ENCODE data around the gene MTA1.

The MTA1 gene

DNA sequence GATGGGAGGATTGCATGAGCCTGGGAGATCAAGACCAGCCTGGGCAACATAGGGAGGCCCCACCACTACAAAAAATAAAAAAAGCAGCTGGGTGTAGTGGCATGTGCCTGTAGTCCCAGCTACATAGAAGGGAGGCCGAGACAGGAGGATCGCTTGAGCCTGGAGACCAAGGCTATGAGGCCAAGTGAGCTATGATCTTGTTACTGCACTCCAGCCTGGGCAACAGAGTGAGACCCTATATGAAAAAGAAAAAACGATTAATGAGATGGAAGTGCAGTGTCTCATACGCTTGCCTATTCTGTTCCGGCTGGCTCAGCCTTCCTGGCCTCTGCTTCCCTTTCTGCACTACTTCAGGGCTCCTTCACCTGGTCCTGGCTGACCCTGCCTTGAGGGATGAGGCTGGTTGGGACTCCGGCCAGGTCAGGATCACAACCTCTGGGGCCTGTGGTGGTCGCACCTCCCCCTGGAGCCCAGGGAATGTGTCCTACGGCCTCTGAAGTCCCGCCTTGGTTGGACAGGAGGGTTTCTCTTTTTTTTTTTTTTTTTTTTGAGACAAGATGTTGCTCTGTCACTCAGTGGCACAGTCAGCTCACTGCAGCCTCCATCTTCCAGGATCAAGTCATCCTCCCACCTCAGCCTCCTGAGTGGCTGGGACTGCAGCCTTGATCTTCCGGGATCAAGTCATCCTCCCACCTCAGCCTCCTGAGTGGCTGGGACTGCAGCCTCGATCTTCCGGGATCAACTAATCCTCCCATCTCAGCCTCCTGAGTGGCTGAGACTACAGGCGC is 82.1 kb downstream of the MTA1 start:
- no peak for DNase-seq

DNA sequence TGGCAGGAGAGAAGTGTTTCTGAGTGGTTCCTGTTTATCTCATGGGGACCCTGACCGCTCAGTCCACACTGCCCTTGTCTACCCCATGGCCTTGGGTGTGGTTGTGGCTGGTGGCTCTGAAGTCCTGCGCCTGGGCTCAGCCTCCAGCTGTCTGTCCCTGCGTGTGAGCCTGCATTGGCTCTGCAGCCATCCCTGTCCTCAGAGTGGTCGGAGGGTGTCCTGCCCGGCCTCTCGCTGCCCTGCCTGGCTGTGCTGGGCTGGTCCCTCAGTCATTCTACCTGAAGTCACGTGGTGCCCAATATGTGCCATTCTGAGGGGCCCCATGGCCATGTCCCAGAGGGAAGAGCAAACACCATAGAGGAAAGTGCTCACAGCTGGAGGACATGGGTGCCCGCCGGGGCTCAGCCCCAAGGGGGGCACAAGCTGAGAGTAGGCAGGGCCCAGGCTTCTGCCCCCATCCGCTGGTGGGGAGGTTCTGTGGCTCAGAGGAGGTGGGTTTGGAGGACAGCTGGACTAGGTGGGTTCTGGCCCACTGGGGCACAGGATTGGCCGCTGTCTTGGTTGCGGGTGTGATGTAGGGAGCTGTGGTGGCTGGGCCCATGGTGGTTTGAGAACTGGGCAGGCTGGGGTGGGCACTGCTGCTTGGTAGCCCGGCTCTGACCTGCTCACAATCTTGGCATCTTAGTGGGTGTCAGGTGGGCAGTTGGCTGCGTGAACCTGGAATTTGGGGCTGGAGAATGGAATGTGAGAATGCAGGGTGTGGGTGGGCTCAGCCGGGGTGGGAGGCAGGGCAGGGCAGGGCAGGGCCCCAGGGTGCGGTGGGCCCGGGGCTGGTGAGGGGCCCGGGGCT is 83.0 kb downstream of the MTA1 start:
- no peak for DNase-seq

DNA sequence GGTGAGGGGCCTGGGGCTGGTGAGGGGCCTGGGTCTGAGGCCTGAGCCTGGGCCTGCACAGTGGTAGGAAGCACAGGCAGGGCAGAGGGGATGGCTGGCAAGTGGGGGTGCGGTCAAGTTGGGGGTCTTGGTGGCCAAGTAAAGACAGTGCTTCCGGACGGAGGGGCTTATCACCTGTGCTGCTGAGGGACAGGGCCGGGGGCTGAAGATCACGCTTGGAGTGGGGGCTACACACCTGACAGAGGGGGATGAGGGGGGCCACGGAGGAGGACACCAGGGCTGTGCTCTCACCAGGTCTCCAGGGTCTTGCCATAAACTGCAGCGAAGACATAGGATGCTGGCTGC is 83.6 kb downstream of the MTA1 start:
- no peak for DNase-seq

DNA sequence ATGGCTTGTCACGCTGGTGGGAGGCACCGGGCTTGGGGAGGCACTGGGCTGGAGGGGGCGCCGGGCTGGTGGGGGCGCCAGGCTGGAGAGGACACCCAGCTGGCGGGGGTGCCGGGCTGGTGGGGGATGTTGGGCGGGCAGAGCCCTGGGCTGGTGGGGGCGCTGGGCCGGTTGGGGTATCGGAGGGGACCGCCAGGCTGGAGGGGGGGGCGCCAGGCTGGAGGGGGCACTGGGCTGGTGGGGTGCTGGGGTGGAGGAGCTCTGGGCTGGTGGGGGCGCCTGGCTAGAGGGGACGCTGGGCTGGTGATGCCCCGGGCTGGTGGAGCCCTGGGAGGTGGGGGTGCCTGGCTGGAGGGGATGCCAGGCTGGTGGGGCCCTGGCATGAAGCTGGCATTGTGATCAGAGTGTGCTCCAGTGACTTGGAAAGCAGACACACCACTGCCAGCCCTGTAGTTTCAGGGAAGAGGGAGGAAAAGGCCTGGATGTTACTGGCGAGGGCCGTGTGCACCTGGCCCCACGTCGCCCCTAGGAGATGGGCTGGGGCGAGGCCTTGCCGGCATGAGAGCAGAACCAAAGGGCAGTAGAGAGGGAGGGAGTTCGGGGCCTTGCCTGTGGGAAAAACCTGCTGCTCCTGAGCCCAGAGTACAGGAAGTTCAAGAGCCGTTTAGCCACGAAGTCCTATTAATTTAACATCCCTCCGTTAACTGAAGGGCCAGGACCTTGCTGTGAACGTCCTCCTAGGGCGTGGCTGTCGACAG is 84.5 kb downstream of the MTA1 start:
- no peak for DNase-seq

- no peak for DNase-seq
These were observed 85.5 kb downstream of the MTA1 start for GRCh38 chr14:105505101-105505500.

DNA sequence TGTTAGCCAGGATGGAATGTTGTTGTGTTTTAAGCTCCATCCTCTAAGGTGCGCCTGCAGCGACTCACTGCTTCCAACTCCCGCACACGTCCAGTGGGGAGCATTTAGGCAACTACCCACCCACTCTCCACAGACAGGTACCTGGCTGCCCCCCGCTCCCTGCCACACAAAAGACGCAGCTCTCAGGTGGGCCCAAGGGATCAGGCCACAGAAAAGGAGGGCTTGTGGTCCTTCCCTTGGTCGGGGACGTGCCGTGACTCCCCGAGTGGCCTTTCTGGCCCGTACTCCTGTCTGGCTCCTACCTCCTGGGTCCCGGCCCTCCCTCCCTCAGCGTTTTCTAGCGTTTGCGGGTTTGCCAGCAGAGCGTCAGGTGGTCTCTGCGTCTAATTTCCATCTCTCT is 87.6 kb downstream of the MTA1 start:
- DNase-seq = no peak

GRCh38 chr14:105508069-105508468 is 88.4 kb downstream of the MTA1 start:
- DNase-seq = no peak

- DNase-seq = no peak
These were observed 89.0 kb downstream of the MTA1 start for GRCh38 chr14:105508601-105509000.

GRCh38 chr14:105517096-105517495 is 97.5 kb downstream of the MTA1 start:
- DNase-seq = no peak

DNA sequence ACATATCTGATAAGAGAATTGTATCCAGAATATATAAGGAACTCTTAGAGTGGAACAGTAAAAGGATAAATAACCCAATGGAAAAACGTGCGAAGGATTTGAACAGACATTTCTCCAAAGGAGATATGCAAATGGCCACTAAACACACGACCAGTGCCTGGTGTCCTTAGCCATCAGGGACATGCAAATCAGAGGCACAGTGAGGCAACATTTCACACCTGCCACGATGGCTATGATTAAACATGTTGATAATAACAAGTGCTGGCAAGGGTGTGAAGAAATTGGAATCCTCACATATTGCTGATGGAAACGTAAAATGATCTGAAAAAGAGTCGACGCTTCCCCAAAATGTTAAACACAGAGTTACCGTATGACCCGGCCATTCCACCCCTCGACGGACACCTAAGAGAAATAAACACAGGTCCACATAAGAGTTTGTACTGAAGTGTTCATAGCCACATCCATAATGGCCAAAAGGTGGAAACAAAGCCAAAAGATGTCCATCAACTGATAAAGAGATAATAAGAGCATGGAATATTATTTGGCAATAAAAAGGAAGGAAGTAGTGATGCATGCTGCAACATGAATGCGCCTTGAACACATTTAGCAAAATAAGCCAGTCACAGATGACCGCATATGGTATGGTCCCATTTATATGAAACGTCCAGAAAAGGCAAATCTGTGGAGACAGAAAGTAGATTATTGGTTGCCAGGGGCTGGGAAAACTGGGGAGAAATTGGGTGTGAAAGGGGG is 100.5 kb downstream of the MTA1 start:
- no peak for DNase-seq
